HG02571 (cell line): Measurements from ENCODE around the gene FBXO21.
"Not testable (repeated sequence)": the region's sequence is repeated elsewhere in the genome, so short reads cannot be mapped to it uniquely, and the experiment has no call there.

Source experiments
- ATAC-seq: cut with Tn5 transposase; IDR thresholded peaks from one replicate; pipeline ENCODE4 v1.9.1; 2021; ENCODE audit warnings: mild to moderate bottlenecking, moderate library complexity; ENCODE audit not compliant: unreplicated experiment

Gene FBXO21

GRCh38 chr12:117111821-117112595, 78.3 kb downstream of the FBXO21 start:
- ATAC-seq, result no peak

GRCh38 chr12:117111386-117111785, 78.9 kb downstream of the FBXO21 start:
- ATAC-seq, result no peak

GRCh38 chr12:117109943-117110635, 80.2 kb downstream of the FBXO21 start:
- no peak for ATAC-seq

- ATAC-seq, result no peak
Measured at GRCh38 chr12:117105902-117106301, 84.4 kb downstream of the FBXO21 start.

- ATAC-seq, result not testable (repeated sequence)
Measured at GRCh38 chr12:117104003-117104402, 86.3 kb downstream of the FBXO21 start.

- ATAC-seq, result no peak
Measured at GRCh38 chr12:117102800-117103181, 87.5 kb downstream of the FBXO21 start.

GRCh38 chr12:117101953-117102799, 88.1 kb downstream of the FBXO21 start:
- ATAC-seq, result no peak

- no peak for ATAC-seq
Measured at GRCh38 chr12:117100851-117101673, 89.2 kb downstream of the FBXO21 start.

- no peak for ATAC-seq
Measured at GRCh38 chr12:117100251-117100650, 90.0 kb downstream of the FBXO21 start.

- peak; percentile 32 for ATAC-seq
Measured at GRCh38 chr12:117098361-117099217, 91.7 kb downstream of the FBXO21 start.

- no peak for ATAC-seq
Measured at GRCh38 chr12:117098024-117098360, 92.3 kb downstream of the FBXO21 start.

- no peak for ATAC-seq
Measured at GRCh38 chr12:117097159-117097558, 93.1 kb downstream of the FBXO21 start.

GRCh38 chr12:117096501-117097042, 93.7 kb downstream of the FBXO21 start:
- no peak for ATAC-seq

- not testable (repeated sequence) for ATAC-seq
Measured at GRCh38 chr12:117095191-117095590, 95.1 kb downstream of the FBXO21 start.

GRCh38 chr12:117093918-117094630, 96.2 kb downstream of the FBXO21 start:
- ATAC-seq, result no peak

- no peak for ATAC-seq
Measured at GRCh38 chr12:117093431-117093830, 96.8 kb downstream of the FBXO21 start.

- no peak for ATAC-seq
Measured at GRCh38 chr12:117092886-117093285, 97.4 kb downstream of the FBXO21 start.

GRCh38 chr12:117092511-117092780, 97.8 kb downstream of the FBXO21 start:
- no peak for ATAC-seq
